Activated T-helper 2 cell treated with anti-CD3 and anti-CD28 coated beads, Interferon-gamma antibody, Interleukin-2, Interleukin-4, amounts not matched to agents 10 μg/mL and 5 μg/mL and 100 μg/mL, durations not matched to agents 14 hours and 24 hours and 36 hours (primary cell): ENCODE data around the gene HAP1. TPM values are rescaled to one million over a fixed set of nuclear protein-coding genes. Genes with fewer than 3 reads are reported as not detected.
"Not testable (repeated sequence)": the region's sequence is repeated elsewhere in the genome, so short reads cannot be mapped to it uniquely, and the experiment has no call there.

Source experiments
- DNase-seq: peaks from one replicate; pipeline ENCODE4 v3.0.0; 2021; ENCODE audit warnings: low spot score
- H3K27ac Mint-ChIP-seq: one replicate; pipeline ENCODE4 v1.8.0; 2021; ENCODE audit warnings: mixed read lengths
- H3K27me3 Mint-ChIP-seq: one replicate; pipeline ENCODE4 v1.8.0; 2021; ENCODE audit warnings: low read depth, mixed read lengths
- H3K36me3 Mint-ChIP-seq: one replicate; pipeline ENCODE4 v1.8.0; 2021; ENCODE audit warnings: low read depth, mixed read lengths
- H3K4me1 Mint-ChIP-seq: one replicate; pipeline ENCODE4 v1.8.0; 2021; ENCODE audit warnings: low read depth, mixed read lengths
- H3K4me3 Mint-ChIP-seq: one replicate; pipeline ENCODE4 v1.8.0; 2021; ENCODE audit warnings: low read depth, mild to moderate bottlenecking, moderate library complexity, mixed read lengths
- H3K9me3 Mint-ChIP-seq: one replicate; pipeline ENCODE4 v1.8.0; 2021; ENCODE audit warnings: mixed read lengths
- intact Hi-C: fragments of 100-400 bp; cut with micrococcal nuclease; formaldehyde crosslinking; loops from one replicate; pipeline ENCODE4 v1.15.1; 2023
- total RNA-seq: library from RNA; stranded (reverse); gene quantifications from 2 replicates; pipeline ENCODE4 v1.2.3, GENCODE V29; 2022

The HAP1 gene
- total RNA-seq, 1 donor from 2014 or later = 0.11 TPM

- intact Hi-C loops = no loop called here
- no peaks in the 10 kb centered on the region for H3K9me3 Mint-ChIP-seq
- DNase-seq = peak; percentile 53
- H3K27me3 Mint-ChIP-seq = no peaks in the 10 kb centered on the region
- peaks cover 14% of the 10 kb centered on the region for H3K4me1 Mint-ChIP-seq
- H3K4me3 Mint-ChIP-seq = peak overlapping the region; percentile 96
- peak overlapping the region; percentile 98 for H3K27ac Mint-ChIP-seq
- peaks cover 56% of the 10 kb centered on the region for H3K36me3 Mint-ChIP-seq
Measured at GRCh38 chr17:41689497-41690299, 44.7 kb downstream of the HAP1 start.

GRCh38 chr17:41688641-41689496, 45.6 kb downstream of the HAP1 start, which contains the start of gene EIF1:
Gene EIF1 (plus strand): TSS chr17:41688885. CDS start chr17:41689039, 154 bp downstream.
- intact Hi-C loops = loop anchor here (1.0 kb wide), 2 partner anchors 10 to 23 kb away; no protein-coding TSS in a partner anchor
- no peaks in the 10 kb centered on the region for H3K27me3 Mint-ChIP-seq
- H3K36me3 Mint-ChIP-seq = peaks cover 51% of the 10 kb centered on the region
- peaks cover 15% of the 10 kb centered on the region for H3K4me1 Mint-ChIP-seq
- H3K4me3 Mint-ChIP-seq = peak within 1 kb of the TSS; percentile 96
- peak; percentile 99 for DNase-seq
- H3K9me3 Mint-ChIP-seq = no peaks in the 10 kb centered on the region
- H3K27ac Mint-ChIP-seq = peak within 1 kb of the TSS; percentile 98

DNA sequence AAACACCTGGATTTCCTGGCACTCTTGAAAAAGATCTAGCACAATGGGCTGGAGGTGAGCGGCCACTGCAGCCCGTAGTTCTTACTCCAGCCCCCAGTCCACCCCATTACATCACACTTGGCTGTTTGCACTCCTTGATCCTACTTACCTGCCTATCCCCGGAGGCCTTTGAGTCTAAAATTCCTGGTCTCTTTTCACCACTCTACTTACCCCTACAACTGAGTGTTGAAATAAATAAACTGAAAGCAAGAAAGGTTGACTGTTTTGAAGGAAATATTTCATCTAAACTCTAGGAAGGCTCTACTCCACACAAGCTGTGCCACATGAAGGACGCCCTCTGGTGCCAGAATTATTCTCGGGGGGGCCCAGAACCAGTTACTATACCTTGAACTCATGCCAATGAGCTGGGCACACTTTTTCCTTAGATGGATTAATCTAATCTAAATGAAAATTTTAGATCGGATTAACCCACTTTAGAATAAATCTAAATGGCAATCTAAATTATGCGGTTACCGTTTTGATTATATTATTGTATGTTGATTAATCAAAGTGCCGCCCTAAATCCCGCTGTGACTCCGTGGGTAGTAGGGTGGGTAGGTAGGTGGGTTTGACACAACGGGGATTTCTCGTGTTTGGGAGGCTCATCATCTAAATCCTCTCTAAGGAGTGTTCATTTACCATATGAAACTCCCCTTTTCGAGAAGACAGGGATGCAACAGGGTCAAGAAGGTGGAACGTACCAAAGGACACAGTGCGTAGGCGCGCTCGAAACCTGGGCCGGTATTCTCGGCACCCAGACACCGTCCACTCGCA, 46.4 kb downstream of the HAP1 start:
- Mint-ChIP-seq H3K36me3 (peaks cover 43% of the 10 kb centered on the region), H3K9me3 (no peaks in the 10 kb centered on the region), H3K27ac (peak overlapping the region; percentile 98), H3K4me1 (peaks cover 16% of the 10 kb centered on the region), H3K4me3 (peak overlapping the region; percentile 96), H3K27me3 (no peaks in the 10 kb centered on the region)
- DNase-seq = peak; percentile 44
- intact Hi-C loops = loop anchor here (1.0 kb wide), 2 partner anchors 9 to 22 kb away; no protein-coding TSS in a partner anchor

DNA sequence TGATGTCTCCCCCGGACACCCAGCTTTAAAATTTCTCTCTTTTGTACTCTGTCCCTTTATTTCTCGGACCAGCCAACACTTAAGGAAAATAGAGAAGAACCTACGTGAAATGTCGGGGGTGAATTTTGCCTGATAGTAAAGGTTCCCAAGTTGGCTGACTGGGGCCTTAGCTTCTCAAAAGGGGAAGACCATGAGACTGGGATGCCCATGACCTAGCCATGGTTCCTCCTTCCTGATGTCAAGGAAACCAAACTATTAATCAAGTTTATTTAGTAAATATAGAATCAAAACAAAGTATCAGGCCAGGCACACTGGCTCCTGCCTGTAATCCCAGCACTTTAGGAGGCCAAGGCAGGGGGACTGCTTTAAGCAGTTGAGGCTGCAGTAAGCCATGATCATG, 48.2 kb downstream of the HAP1 start:
- peaks cover 20% of the 10 kb centered on the region for H3K4me1 Mint-ChIP-seq
- H3K4me3 Mint-ChIP-seq = no peak overlapping the region
- intact Hi-C loops = no loop called here
- H3K9me3 Mint-ChIP-seq = no peaks in the 10 kb centered on the region
- H3K36me3 Mint-ChIP-seq = peaks cover 26% of the 10 kb centered on the region
- no peak for DNase-seq
- H3K27ac Mint-ChIP-seq = no peak overlapping the region
- H3K27me3 Mint-ChIP-seq = no peaks in the 10 kb centered on the region

GRCh38 chr17:41685753-41686152, 48.7 kb downstream of the HAP1 start:
- peaks cover 19% of the 10 kb centered on the region for H3K4me1 Mint-ChIP-seq
- H3K36me3 Mint-ChIP-seq = peaks cover 21% of the 10 kb centered on the region
- DNase-seq, H3K27me3 Mint-ChIP-seq, H3K4me3 Mint-ChIP-seq, H3K27ac Mint-ChIP-seq, H3K9me3 Mint-ChIP-seq, intact Hi-C loops: not testable (repeated sequence)

GRCh38 chr17:41684035-41684434, 50.4 kb downstream of the HAP1 start:
- intact Hi-C loops = no loop called here
- Mint-ChIP-seq H3K27me3 (no peaks in the 10 kb centered on the region), H3K9me3 (no peaks in the 10 kb centered on the region), H3K36me3 (peaks cover 3% of the 10 kb centered on the region), H3K4me3 (no peak overlapping the region), H3K27ac (no peak overlapping the region), H3K4me1 (peaks cover 33% of the 10 kb centered on the region)
- DNase-seq = no peak

GRCh38 chr17:41683441-41684007, 50.9 kb downstream of the HAP1 start:
- no peaks in the 10 kb centered on the region for H3K27me3 Mint-ChIP-seq

DNA sequence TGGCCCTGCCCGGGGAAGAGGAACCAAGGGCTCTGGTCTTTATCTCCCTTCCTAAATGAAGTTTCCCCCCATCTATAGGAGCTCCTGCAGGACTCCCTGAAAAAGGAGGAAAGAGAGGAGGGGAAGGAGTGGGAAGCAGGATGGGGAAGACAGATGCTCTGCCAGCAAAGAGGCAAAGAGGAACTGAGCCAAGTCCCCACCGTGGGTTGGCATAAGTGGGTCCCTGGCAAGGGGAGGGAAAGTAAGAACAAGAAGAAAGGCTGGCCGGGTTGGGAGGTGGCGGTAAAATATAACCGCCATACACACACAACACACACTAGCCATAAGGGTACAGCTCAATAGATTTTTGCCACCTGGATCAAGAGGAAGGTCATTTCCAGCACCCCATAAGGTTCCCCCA, 51.8 kb downstream of the HAP1 start:
- Mint-ChIP-seq H3K4me1 (peaks cover 39% of the 10 kb centered on the region), H3K9me3 (no peaks in the 10 kb centered on the region), H3K27ac (no peak overlapping the region), H3K36me3 (no peaks in the 10 kb centered on the region), H3K4me3 (no peak overlapping the region), H3K27me3 (no peaks in the 10 kb centered on the region)
- no peak for DNase-seq
- intact Hi-C loops = no loop called here

More at GRCh38 chr17:41683441-41684007, 50.9 kb downstream of the HAP1 start:
- H3K4me3 Mint-ChIP-seq = no peak overlapping the region
- H3K9me3 Mint-ChIP-seq = no peaks in the 10 kb centered on the region
- H3K36me3 Mint-ChIP-seq = no peaks in the 10 kb centered on the region
- DNase-seq = no peak
- intact Hi-C loops = no loop called here
- peaks cover 38% of the 10 kb centered on the region for H3K4me1 Mint-ChIP-seq
- H3K27ac Mint-ChIP-seq = no peak overlapping the region

DNA sequence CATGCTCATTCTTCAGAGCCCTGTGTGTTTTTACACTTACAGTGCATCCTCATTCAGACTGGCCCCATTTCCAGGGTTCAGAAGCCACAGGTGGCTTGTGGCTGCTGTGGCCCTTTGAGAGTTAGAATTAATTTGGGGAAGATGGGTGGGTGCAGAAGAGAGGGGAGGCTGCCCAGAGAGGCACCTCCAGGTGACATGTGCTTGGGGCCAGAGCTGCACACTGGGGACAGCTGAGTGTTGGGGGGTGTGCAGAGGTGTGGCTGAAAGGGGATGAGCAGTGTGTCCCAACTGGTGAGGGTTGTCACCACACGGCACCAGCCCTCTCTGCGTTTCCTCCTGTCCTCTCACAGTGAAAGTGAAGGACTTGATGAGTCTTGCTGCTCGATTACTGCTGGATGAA, 52.7 kb downstream of the HAP1 start:
- peaks cover 43% of the 10 kb centered on the region for H3K4me1 Mint-ChIP-seq
- no peaks in the 10 kb centered on the region for H3K36me3 Mint-ChIP-seq
- H3K27me3 Mint-ChIP-seq = no peaks in the 10 kb centered on the region
- H3K9me3 Mint-ChIP-seq = no peaks in the 10 kb centered on the region
- no peak overlapping the region for H3K27ac Mint-ChIP-seq
- no peak overlapping the region for H3K4me3 Mint-ChIP-seq
- no peak for DNase-seq
- intact Hi-C loops = no loop called here

- H3K27ac Mint-ChIP-seq = peak overlapping the region; percentile 59
- peaks cover 53% of the 10 kb centered on the region for H3K4me1 Mint-ChIP-seq
- intact Hi-C loops = no loop called here
- peaks cover 3% of the 10 kb centered on the region for H3K36me3 Mint-ChIP-seq
- no peak overlapping the region for H3K4me3 Mint-ChIP-seq
- no peaks in the 10 kb centered on the region for H3K9me3 Mint-ChIP-seq
- no peak for DNase-seq
- no peaks in the 10 kb centered on the region for H3K27me3 Mint-ChIP-seq
Measured at GRCh38 chr17:41680426-41681040, 53.9 kb downstream of the HAP1 start.

DNA sequence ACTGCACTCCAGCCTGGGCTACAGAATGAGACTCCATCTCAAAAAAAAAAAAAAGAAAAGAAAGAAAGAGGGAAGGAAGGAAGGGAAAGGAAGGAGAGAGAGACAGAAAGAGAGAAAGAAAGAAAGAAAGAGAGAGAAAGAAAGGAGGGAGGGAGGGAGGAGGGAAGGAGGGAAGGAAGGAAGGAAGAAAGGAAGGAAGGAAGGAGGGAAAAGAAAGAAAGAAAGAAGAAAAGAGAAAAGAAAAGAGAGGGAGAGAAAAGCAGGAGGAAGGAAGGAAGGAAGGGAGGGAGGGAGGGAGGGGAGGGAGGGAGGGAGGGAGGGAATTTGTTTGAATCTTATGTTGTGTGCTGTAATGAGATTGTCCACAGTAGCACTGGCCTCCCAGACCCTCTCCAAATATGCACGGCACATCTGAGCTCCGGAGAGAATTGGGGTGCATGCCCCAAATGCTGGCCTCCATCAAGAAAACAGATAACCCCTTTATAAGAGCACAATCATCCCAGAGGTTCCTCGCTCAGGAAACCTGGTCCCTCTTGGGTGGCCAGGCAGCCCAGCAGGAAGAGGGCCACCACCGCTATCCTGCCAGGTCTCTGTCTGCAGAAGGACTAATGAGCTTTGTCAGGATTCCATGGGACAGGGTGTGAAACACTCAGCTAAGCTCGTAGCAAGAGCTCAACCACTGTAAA, 54.6 kb downstream of the HAP1 start:
- Mint-ChIP-seq H3K4me3 (peak overlapping the region; percentile 81), H3K27me3 (no peaks in the 10 kb centered on the region), H3K4me1 (peaks cover 53% of the 10 kb centered on the region), H3K27ac (peak overlapping the region; percentile 97), H3K36me3 (peaks cover 3% of the 10 kb centered on the region), H3K9me3 (no peaks in the 10 kb centered on the region)
- DNase-seq = no peak
- intact Hi-C loops = loop anchor here (1.0 kb wide), 2 partner anchors 8 to 13 kb away; partner anchors contain the start of gene EIF1
